ENCODE measurements around the gene ARL15. TPM values are rescaled to one million over a fixed set of nuclear protein-coding genes. Genes with fewer than 3 reads are reported as not detected.

Gene ARL15
- total and polyA plus RNA-seq, 4 donors = 5.0 to 24.8 (median 13.3) TPM

DNA sequence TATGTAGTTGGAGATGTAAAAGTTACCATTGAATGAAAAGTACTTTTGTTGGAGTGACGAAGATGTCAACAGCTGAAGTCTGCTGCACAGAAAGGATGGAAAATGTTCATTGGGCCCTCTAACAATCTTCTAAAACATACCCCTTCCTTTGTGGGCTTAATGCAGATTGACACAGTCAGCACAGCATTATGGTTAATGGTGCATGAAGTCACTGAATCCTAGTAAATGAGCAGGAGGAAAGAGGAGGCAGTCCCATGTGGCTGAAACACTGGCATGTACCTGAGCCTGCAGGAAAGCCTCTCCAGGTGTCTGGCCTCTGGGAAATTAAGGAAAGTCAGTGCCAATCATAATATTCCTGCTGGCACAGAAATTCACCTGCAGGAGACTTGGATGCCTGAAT, 153.8 kb downstream of the ARL15 start:
- DNase-seq (ENCODE audit: low spot score) = no peak
- H3K4me3 ChIP-seq (ENCODE audit: low read depth in 1 of 3, low read length in 3 of 3) = no peak overlapping the region
- WGBS = 100% methylated on average over 1 of the region's 1 CpG
- H3K9me3 ChIP-seq (ENCODE audit: control insufficient read depth in 4 of 4, low read length in 3 of 4) = no peaks in the 10 kb centered on the region
- H3K9ac ChIP-seq (ENCODE audit: low read depth in 1 of 2, low read length in 2 of 2) = no peak overlapping the region
- H3K4me1 ChIP-seq (ENCODE audit: control insufficient read depth in 4 of 4, insufficient read depth in 4 of 4, low read length in 3 of 4) = no peaks in the 10 kb centered on the region
- H3K27me3 ChIP-seq (ENCODE audit: control insufficient read depth in 4 of 4, insufficient read depth in 4 of 4, low read length in 3 of 4) = no peaks in the 10 kb centered on the region
- H3K36me3 ChIP-seq (ENCODE audit: control insufficient read depth in 4 of 4, insufficient read depth in 3 of 4, low read depth in 1 of 4, low read length in 3 of 4) = no peaks in the 10 kb centered on the region
- no peak overlapping the region for H3K27ac ChIP-seq (ENCODE audit: low read depth in 1 of 2, low read length in 2 of 2)
- TF ChIP-seq JUND (IDR thresholded peaks at IDR 0.05) (no peak), HNF4G (IDR thresholded peaks at IDR 0.05) (no peak), SP1 (IDR thresholded peaks at IDR 0.05) (no peak), FOXA2 (IDR thresholded peaks at IDR 0.05) (no peak), EGR1 (IDR thresholded peaks at IDR 0.05; ENCODE audit: low read depth in 2 of 2) (no peak), RXRA (IDR thresholded peaks at IDR 0.05) (no peak)
- TF ChIP-seq, protein P1, sequence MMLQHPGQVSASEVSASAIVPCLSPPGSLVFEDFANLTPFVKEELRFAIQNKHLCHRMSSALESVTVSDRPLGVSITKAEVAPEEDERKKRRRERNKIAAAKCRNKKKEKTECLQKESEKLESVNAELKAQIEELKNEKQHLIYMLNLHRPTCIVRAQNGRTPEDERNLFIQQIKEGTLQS (IDR thresholded peaks at IDR 0.05) = no peak
- TF ChIP-seq, protein P2, sequence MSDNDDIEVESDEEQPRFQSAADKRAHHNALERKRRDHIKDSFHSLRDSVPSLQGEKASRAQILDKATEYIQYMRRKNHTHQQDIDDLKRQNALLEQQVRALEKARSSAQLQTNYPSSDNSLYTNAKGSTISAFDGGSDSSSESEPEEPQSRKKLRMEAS (IDR thresholded peaks at IDR 0.05) = no peak

DNA sequence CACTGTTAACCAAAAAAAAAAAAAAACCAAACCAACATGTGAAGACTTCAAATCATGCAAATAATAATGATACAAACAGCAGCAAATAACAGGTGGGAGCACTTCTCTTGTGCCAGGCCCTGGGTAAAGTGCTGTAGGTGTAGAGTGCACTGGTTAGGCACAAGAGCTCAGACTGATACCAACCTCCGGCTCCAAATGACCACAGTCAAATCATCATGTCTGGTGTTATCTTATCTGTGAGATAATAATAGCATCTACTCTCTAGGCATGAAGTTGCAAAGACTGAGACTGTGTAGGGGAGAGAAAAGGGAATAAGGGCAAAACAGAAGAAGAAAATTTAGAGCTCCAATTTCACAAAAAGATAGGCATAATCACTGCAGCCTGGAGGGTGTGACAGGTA, 159.5 kb downstream of the ARL15 start:
- DNase-seq (ENCODE audit: low spot score) = no peak
- no peak overlapping the region for H3K9ac ChIP-seq (ENCODE audit: low read depth in 1 of 2, low read length in 2 of 2)
- H3K4me1 ChIP-seq (ENCODE audit: control insufficient read depth in 4 of 4, insufficient read depth in 4 of 4, low read length in 3 of 4) = no peaks in the 10 kb centered on the region
- H3K36me3 ChIP-seq (ENCODE audit: control insufficient read depth in 4 of 4, insufficient read depth in 3 of 4, low read depth in 1 of 4, low read length in 3 of 4) = no peaks in the 10 kb centered on the region
- TF ChIP-seq, protein P3, sequence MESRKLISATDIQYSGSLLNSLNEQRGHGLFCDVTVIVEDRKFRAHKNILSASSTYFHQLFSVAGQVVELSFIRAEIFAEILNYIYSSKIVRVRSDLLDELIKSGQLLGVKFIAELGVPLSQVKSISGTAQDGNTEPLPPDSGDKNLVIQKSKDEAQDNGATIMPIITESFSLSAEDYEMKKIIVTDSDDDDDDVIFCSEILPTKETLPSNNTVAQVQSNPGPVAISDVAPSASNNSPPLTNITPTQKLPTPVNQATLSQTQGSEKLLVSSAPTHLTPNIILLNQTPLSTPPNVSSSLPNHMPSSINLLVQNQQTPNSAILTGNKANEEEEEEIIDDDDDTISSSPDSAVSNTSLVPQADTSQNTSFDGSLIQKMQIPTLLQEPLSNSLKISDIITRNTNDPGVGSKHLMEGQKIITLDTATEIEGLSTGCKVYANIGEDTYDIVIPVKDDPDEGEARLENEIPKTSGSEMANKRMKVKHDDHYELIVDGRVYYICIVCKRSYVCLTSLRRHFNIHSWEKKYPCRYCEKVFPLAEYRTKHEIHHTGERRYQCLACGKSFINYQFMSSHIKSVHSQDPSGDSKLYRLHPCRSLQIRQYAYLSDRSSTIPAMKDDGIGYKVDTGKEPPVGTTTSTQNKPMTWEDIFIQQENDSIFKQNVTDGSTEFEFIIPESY (IDR thresholded peaks at IDR 0.05) = no peak
- TF ChIP-seq RAD21 (IDR thresholded peaks at IDR 0.05) = no peak
- TF ChIP-seq FOXA2 (IDR thresholded peaks at IDR 0.05) = no peak
- TF ChIP-seq HNF4G (IDR thresholded peaks at IDR 0.05) = no peak
- no peak overlapping the region for H3K4me3 ChIP-seq (ENCODE audit: low read depth in 1 of 3, low read length in 3 of 3)
- no peak overlapping the region for H3K27ac ChIP-seq (ENCODE audit: low read depth in 1 of 2, low read length in 2 of 2)
- WGBS = 98% methylated on average over 1 of the region's 1 CpG
- H3K27me3 ChIP-seq (ENCODE audit: control insufficient read depth in 4 of 4, insufficient read depth in 4 of 4, low read length in 3 of 4) = no peaks in the 10 kb centered on the region
- H3K9me3 ChIP-seq (ENCODE audit: control insufficient read depth in 4 of 4, low read length in 3 of 4) = no peaks in the 10 kb centered on the region

DNA sequence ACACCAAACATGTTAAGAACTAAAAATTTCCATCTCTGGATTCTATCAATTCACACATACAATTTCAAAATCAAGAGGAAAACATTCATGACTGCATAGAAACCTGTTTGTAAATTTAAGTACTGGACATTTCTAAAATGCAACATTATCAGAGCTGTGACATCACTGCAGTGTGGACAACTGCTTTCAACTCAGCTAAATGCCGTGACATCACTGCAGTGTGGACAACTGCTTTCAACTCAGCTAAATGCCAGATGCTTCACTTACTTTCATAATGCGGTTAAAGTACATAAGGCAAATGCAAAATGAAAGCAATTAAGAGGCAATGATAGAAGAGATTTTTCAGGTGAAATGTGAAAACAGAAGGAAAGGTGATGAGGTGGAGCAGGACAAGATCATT, 161.5 kb downstream of the ARL15 start:
- Histone ChIP-seq H3K27me3 (ENCODE audit: control insufficient read depth in 4 of 4, insufficient read depth in 4 of 4, low read length in 3 of 4) (no peaks in the 10 kb centered on the region), H3K36me3 (ENCODE audit: control insufficient read depth in 4 of 4, insufficient read depth in 3 of 4, low read depth in 1 of 4, low read length in 3 of 4) (no peaks in the 10 kb centered on the region), H3K9ac (ENCODE audit: low read depth in 1 of 2, low read length in 2 of 2) (no peak overlapping the region), H3K27ac (ENCODE audit: low read depth in 1 of 2, low read length in 2 of 2) (no peak overlapping the region), H3K4me1 (ENCODE audit: control insufficient read depth in 4 of 4, insufficient read depth in 4 of 4, low read length in 3 of 4) (no peaks in the 10 kb centered on the region), H3K4me3 (ENCODE audit: low read depth in 1 of 3, low read length in 3 of 3) (no peak overlapping the region), H3K9me3 (ENCODE audit: control insufficient read depth in 4 of 4, low read length in 3 of 4) (no peaks in the 10 kb centered on the region)
- 98% methylated on average over 2 of the region's 2 CpGs for WGBS
- no peak for DNase-seq (ENCODE audit: low spot score)
- TF ChIP-seq, protein P4, sequence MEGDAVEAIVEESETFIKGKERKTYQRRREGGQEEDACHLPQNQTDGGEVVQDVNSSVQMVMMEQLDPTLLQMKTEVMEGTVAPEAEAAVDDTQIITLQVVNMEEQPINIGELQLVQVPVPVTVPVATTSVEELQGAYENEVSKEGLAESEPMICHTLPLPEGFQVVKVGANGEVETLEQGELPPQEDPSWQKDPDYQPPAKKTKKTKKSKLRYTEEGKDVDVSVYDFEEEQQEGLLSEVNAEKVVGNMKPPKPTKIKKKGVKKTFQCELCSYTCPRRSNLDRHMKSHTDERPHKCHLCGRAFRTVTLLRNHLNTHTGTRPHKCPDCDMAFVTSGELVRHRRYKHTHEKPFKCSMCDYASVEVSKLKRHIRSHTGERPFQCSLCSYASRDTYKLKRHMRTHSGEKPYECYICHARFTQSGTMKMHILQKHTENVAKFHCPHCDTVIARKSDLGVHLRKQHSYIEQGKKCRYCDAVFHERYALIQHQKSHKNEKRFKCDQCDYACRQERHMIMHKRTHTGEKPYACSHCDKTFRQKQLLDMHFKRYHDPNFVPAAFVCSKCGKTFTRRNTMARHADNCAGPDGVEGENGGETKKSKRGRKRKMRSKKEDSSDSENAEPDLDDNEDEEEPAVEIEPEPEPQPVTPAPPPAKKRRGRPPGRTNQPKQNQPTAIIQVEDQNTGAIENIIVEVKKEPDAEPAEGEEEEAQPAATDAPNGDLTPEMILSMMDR (IDR thresholded peaks at IDR 0.05; ENCODE audit: low read depth, low read length, missing input control) = no peak
- no peak for TF ChIP-seq JUND (IDR thresholded peaks at IDR 0.05)
- TF ChIP-seq, protein P3 (IDR thresholded peaks at IDR 0.05) = no peak
- TF ChIP-seq FOXA1 (IDR thresholded peaks at IDR 0.05) = no peak
- no peak for TF ChIP-seq HNF4G (IDR thresholded peaks at IDR 0.05)
- no peak for TF ChIP-seq GABPA (IDR thresholded peaks at IDR 0.05 in 1 of 2, conservative IDR thresholded peaks at IDR 0.05 in 1 of 2)
- no peak for TF ChIP-seq YY1 (IDR thresholded peaks at IDR 0.05)
- no peak for TF ChIP-seq HNF4A (conservative IDR thresholded peaks at IDR 0.05)
- no peak for TF ChIP-seq RXRA (IDR thresholded peaks at IDR 0.05)
- TF ChIP-seq, protein P5, sequence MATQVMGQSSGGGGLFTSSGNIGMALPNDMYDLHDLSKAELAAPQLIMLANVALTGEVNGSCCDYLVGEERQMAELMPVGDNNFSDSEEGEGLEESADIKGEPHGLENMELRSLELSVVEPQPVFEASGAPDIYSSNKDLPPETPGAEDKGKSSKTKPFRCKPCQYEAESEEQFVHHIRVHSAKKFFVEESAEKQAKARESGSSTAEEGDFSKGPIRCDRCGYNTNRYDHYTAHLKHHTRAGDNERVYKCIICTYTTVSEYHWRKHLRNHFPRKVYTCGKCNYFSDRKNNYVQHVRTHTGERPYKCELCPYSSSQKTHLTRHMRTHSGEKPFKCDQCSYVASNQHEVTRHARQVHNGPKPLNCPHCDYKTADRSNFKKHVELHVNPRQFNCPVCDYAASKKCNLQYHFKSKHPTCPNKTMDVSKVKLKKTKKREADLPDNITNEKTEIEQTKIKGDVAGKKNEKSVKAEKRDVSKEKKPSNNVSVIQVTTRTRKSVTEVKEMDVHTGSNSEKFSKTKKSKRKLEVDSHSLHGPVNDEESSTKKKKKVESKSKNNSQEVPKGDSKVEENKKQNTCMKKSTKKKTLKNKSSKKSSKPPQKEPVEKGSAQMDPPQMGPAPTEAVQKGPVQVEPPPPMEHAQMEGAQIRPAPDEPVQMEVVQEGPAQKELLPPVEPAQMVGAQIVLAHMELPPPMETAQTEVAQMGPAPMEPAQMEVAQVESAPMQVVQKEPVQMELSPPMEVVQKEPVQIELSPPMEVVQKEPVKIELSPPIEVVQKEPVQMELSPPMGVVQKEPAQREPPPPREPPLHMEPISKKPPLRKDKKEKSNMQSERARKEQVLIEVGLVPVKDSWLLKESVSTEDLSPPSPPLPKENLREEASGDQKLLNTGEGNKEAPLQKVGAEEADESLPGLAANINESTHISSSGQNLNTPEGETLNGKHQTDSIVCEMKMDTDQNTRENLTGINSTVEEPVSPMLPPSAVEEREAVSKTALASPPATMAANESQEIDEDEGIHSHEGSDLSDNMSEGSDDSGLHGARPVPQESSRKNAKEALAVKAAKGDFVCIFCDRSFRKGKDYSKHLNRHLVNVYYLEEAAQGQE (IDR thresholded peaks at IDR 0.05) = no peak
- no peak for TF ChIP-seq NR2F2 (IDR thresholded peaks at IDR 0.05)
- no peak for TF ChIP-seq RAD21 (IDR thresholded peaks at IDR 0.05)
- no peak for TF ChIP-seq SP1 (IDR thresholded peaks at IDR 0.05)
- TF ChIP-seq, protein P1 (IDR thresholded peaks at IDR 0.05) = no peak
- TF ChIP-seq, protein P2 (IDR thresholded peaks at IDR 0.05) = no peak
- no peak for TF ChIP-seq EGR1 (IDR thresholded peaks at IDR 0.05; ENCODE audit: low read depth in 2 of 2)

All from liver (tissue), 9 donors.